CD4-positive, CD25-positive, alpha-beta regulatory T cell (primary cell): ENCODE measurements around the gene LDB2. TPM values are rescaled to one million over a fixed set of nuclear protein-coding genes. Genes with fewer than 3 reads are reported as not detected.

Experiments
- ATAC-seq, 2 donors: fragments of 150-1000 bp; cut with Tn5 transposase; one replicate each; pipeline ENCODE4 v1.10.0; 2021; ENCODE audit warnings: low read depth in 2 of 2, moderate number of reproducible peaks in 2 of 2, moderate library complexity in 1 of 2
- DNase-seq, 3 donors: peaks; one replicate each; pipeline versions ENCODE4 v3.0.0 to v3.0.0-alpha.2; 2012 to 2022; ENCODE audit warnings: mixed read lengths in 1 of 3
- H3K27ac ChIP-seq: one replicate; pipeline ENCODE4 v1.7.0; 2013; ENCODE audit warnings: mild to moderate bottlenecking, low read length; ENCODE audit not compliant: insufficient read depth, poor library complexity, severe bottlenecking
- H3K27me3 ChIP-seq: one replicate; pipeline ENCODE4 v1.7.0; 2013; ENCODE audit warnings: low read length; ENCODE audit not compliant: control insufficient read depth, insufficient read depth
- H3K36me3 ChIP-seq: one replicate; pipeline ENCODE4 v1.7.0; 2013; ENCODE audit warnings: mild to moderate bottlenecking, low read length, moderate library complexity; ENCODE audit not compliant: control insufficient read depth, insufficient read depth
- H3K4me1 ChIP-seq: 2 replicates; pipeline ENCODE4 v1.7.0; 2013; ENCODE audit warnings: mild to moderate bottlenecking, low read length; ENCODE audit not compliant: insufficient read depth, control insufficient read depth, poor library complexity, severe bottlenecking
- H3K4me3 ChIP-seq: one replicate; pipeline ENCODE4 v1.7.0; 2013; ENCODE audit warnings: low read depth, mild to moderate bottlenecking, low read length, moderate library complexity
- H3K9me3 ChIP-seq, 2 experiments: 1 replicate in 1 of 2; 2 replicates in 1 of 2; pipeline ENCODE4 v1.7.0; 2013; ENCODE audit warnings: low read length in 2 of 2, mild to moderate bottlenecking in 1 of 2, moderate library complexity in 1 of 2; ENCODE audit not compliant: control insufficient read depth in 2 of 2
- H3K27ac Mint-ChIP-seq, 3 donors: one replicate each; pipeline ENCODE4 v1.8.0; 2020 to 2022; ENCODE audit warnings: mild to moderate bottlenecking in 3 of 3, mixed read lengths in 3 of 3, moderate library complexity in 2 of 3
- H3K27me3 Mint-ChIP-seq: one replicate; pipeline ENCODE4 v1.8.0; 2022; ENCODE audit warnings: mild to moderate bottlenecking, mixed read lengths
- H3K36me3 Mint-ChIP-seq: one replicate; pipeline ENCODE4 v1.8.0; 2020; ENCODE audit warnings: mixed read lengths
- H3K4me1 Mint-ChIP-seq, 4 donors: one replicate each; pipeline ENCODE4 v1.8.0; 2020 to 2022; ENCODE audit warnings: mixed read lengths in 4 of 4, mild to moderate bottlenecking in 1 of 4
- H3K4me3 Mint-ChIP-seq, 4 donors: one replicate each; pipeline ENCODE4 v1.8.0; 2020 to 2022; ENCODE audit warnings: mild to moderate bottlenecking in 4 of 4, mixed read lengths in 4 of 4, moderate library complexity in 3 of 4
- H3K9me3 Mint-ChIP-seq, 7 donors: one replicate each; pipeline ENCODE4 v1.8.0; 2020 to 2022; ENCODE audit warnings: mixed read lengths in 7 of 7, mild to moderate bottlenecking in 3 of 7, moderate library complexity in 2 of 7
- polyA plus RNA-seq, 4 donors: library from polyadenylated mRNA; unstranded; fragments of 300-500 nt; fragmentation: Illumina TruSeq; gene quantifications; one replicate each; pipeline ENCODE4 v1.2.3, GENCODE V29; 2021
- total RNA-seq: library from RNA; stranded (reverse); gene quantifications from one replicate; pipeline ENCODE4 v1.2.3, GENCODE V29; 2022

The LDB2 gene
- total and polyA plus RNA-seq, 5 donors from 2014 or later, result not detected

DNA sequence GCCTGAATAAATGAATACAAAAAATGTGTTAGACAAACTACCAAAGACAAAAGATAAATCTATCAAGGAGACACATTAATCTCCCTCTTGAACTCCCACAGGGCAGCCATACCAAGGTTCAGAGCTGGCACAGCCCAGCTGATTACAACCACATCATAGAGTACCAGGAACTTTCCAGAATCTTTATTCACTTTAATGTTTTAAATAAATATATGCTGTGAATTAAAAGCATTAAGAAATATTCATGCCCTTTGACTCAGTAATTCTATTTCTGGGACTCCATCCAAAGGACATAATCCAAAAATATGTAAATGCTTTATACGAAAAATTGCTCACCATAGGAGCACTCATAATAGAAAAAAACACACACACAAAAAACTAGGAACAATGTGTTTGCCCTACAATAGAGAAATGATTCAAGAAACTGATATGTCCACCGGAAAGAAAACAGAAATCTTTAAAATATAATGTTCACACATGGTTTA, 126.0 kb downstream of the LDB2 start:
- Histone ChIP-seq H3K36me3 (no peaks in the 10 kb centered on the region), H3K27me3 (no peaks in the 10 kb centered on the region), H3K27ac (no peak overlapping the region), H3K9me3 (no peaks in the 10 kb centered on the region), H3K4me3 (no peak overlapping the region), H3K4me1 (no peaks in the 10 kb centered on the region)
- Mint-ChIP-seq H3K27ac (no peak overlapping the region), H3K27me3 (peaks cover 2% of the 10 kb centered on the region), H3K4me3 (no peak overlapping the region), H3K9me3 (peaks cover 0 to 3% (median 0%) of the 10 kb centered on the region in 7 donors), H3K4me1 (no peaks in the 10 kb centered on the region), H3K36me3 (no peaks in the 10 kb centered on the region)
- no peak for ATAC-seq
- DNase-seq, result no peak

DNA sequence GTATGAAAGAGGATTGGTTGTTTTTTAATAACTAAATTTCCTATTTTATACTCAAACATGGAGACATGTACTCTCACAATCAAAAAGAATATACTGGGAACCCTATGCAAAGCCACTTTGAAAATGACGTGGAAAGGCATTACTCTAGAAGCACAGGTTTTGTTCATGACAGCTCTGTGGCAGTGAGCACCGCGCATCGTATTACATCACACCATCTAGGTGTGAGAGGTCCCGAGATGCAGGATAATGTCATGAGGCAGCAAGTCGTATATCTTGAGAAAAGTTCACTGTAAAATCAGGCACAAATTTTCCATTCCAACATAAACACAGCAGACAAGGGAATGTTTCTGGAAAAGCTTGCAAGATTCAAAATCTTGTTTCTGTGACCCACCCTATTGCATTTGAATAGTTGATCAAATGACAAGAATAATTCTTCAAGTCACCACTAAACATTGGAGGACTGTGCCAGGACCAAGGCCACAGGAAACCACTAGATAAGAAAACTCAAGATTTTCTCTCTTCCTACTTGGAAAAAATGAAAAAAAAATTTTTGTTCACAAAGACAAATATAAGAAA, 127.6 kb downstream of the LDB2 start:
- DNase-seq (no peak), ATAC-seq (no peak)
- Mint-ChIP-seq H3K36me3 (no peaks in the 10 kb centered on the region), H3K27ac (no peak overlapping the region), H3K4me3 (no peak overlapping the region), H3K4me1 (no peaks in the 10 kb centered on the region), H3K9me3 (peaks cover 0 to 5% (median 0%) of the 10 kb centered on the region in 7 donors), H3K27me3 (peaks cover 5% of the 10 kb centered on the region)
- no peak overlapping the region for H3K27ac ChIP-seq
- H3K9me3 ChIP-seq, result no peaks in the 10 kb centered on the region
- no peaks in the 10 kb centered on the region for H3K4me1 ChIP-seq
- H3K4me3 ChIP-seq, result no peak overlapping the region
- H3K27me3 ChIP-seq, result no peaks in the 10 kb centered on the region
- H3K36me3 ChIP-seq, result no peaks in the 10 kb centered on the region

DNA sequence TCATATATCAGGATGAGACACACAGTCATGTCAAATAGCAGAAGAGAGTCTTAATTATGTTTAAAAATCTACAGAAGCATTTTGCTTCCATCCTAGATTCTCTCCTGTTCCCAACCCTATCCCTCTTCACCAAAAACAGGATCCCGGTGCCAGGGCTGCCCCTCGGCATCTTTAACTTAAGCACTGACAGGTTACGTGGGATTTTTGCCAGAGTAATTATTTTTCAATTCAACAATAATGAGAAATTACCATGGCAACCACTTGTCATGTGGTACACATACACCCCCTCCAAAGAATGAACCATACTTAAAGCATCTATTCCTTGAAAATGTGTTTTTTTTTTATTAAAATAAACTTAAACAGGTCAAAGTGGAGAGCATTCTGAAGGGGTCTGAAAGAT, 130.6 kb downstream of the LDB2 start:
- H3K36me3 ChIP-seq, result no peaks in the 10 kb centered on the region
- no peak overlapping the region for H3K4me3 ChIP-seq
- ATAC-seq, result no peak

DNA sequence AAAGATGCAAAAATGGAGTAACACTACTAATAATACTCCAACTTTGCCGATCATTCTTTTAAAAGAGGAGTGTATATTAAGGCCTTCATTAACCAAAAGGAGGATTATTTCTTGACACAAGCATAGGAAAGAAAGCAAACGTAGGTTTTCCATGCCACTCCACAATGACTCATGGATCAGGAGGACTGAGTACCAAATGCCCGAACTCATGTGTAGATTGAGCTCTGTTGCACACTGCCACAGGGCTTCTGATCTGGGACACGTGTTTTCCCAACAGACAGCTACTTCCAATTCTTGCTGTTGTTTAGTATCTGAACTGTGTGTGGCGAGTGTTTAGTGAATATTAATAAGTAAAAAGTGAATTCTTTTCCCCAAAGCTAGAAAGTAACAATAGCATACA, 131.2 kb downstream of the LDB2 start:
- Histone ChIP-seq H3K9me3 (no peaks in the 10 kb centered on the region), H3K27ac (no peak overlapping the region), H3K27me3 (no peaks in the 10 kb centered on the region), H3K4me3 (no peak overlapping the region), H3K36me3 (no peaks in the 10 kb centered on the region), H3K4me1 (no peaks in the 10 kb centered on the region)
- H3K27ac Mint-ChIP-seq, result no peak overlapping the region
- H3K4me3 Mint-ChIP-seq, result no peak overlapping the region
- peaks cover 5% of the 10 kb centered on the region for H3K27me3 Mint-ChIP-seq
- DNase-seq (no peak), ATAC-seq (no peak)
- H3K4me1 Mint-ChIP-seq, result no peaks in the 10 kb centered on the region
- H3K9me3 Mint-ChIP-seq, result peaks cover 0 to 5% (median 0%) of the 10 kb centered on the region in 7 donors
- H3K36me3 Mint-ChIP-seq, result no peaks in the 10 kb centered on the region

More for the DNA sequence above, 130.6 kb downstream of the LDB2 start:
- H3K27ac ChIP-seq, result no peak overlapping the region
- DNase-seq, result no peak
- Mint-ChIP-seq H3K4me1 (no peaks in the 10 kb centered on the region), H3K4me3 (no peak overlapping the region), H3K9me3 (peaks cover 0 to 5% (median 0%) of the 10 kb centered on the region in 7 donors), H3K27me3 (peaks cover 5% of the 10 kb centered on the region), H3K27ac (no peak overlapping the region), H3K36me3 (no peaks in the 10 kb centered on the region)
- no peaks in the 10 kb centered on the region for H3K27me3 ChIP-seq
- H3K9me3 ChIP-seq, result no peaks in the 10 kb centered on the region
- no peaks in the 10 kb centered on the region for H3K4me1 ChIP-seq

DNA sequence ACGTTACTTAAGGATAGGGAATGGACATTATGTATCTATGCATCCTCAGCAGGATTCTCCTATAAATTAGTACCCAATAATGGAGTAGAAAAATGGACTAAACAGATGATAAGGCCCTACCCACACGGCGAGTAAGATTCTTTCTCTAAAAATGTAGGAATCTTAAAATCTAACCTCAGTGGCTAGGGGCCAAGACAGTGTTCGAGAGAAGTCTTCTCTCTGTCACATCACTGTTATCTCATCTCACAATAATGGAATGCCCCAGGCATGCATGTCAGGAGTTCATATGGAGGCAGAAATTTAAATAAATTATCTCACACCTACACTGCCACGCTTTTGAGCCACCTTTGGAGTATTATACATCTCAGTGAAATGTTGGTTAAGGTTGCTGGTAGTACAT, 132.9 kb downstream of the LDB2 start:
- Mint-ChIP-seq H3K4me1 (no peaks in the 10 kb centered on the region), H3K27me3 (peaks cover 5% of the 10 kb centered on the region), H3K27ac (no peak overlapping the region), H3K36me3 (no peaks in the 10 kb centered on the region), H3K4me3 (no peak overlapping the region), H3K9me3 (peaks cover 0 to 5% (median 0%) of the 10 kb centered on the region in 7 donors)
- H3K27ac ChIP-seq, result no peak overlapping the region
- no peaks in the 10 kb centered on the region for H3K4me1 ChIP-seq
- H3K36me3 ChIP-seq, result no peaks in the 10 kb centered on the region
- no peaks in the 10 kb centered on the region for H3K27me3 ChIP-seq
- H3K9me3 ChIP-seq, result no peaks in the 10 kb centered on the region
- H3K4me3 ChIP-seq, result no peak overlapping the region
- no peak for DNase-seq
- ATAC-seq, result no peak

DNA sequence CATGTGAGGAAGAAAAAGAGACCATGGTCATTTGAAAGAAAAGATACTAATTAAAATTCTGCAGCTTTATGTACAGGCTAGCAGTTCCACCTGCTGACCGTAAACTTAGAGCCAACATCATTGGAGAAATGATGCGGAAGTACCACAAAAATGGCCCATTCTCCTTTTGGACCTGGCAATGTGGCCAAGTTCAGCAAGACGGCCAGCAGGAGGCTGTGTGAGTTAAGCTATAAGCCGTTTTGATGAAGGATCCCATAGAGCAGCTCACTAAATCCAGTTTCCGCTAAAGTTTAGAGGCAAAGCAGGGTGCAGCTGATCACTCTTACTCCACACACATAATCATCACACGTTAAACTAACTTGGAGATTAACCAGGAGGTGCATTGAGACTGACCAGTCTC, 133.8 kb downstream of the LDB2 start:
- H3K4me1 Mint-ChIP-seq, result no peaks in the 10 kb centered on the region
- no peaks in the 10 kb centered on the region for H3K36me3 Mint-ChIP-seq
- H3K9me3 Mint-ChIP-seq, result peaks cover 0 to 5% (median 0%) of the 10 kb centered on the region in 7 donors
- H3K4me1 ChIP-seq, result no peaks in the 10 kb centered on the region
- DNase-seq (no peak), ATAC-seq (no peak)
- H3K27me3 ChIP-seq, result no peaks in the 10 kb centered on the region
- H3K36me3 ChIP-seq, result no peaks in the 10 kb centered on the region
- no peak overlapping the region for H3K27ac Mint-ChIP-seq
- H3K4me3 Mint-ChIP-seq, result no peak overlapping the region
- H3K9me3 ChIP-seq, result no peaks in the 10 kb centered on the region
- no peak overlapping the region for H3K27ac ChIP-seq
- H3K4me3 ChIP-seq, result no peak overlapping the region
- H3K27me3 Mint-ChIP-seq, result peaks cover 5% of the 10 kb centered on the region

DNA sequence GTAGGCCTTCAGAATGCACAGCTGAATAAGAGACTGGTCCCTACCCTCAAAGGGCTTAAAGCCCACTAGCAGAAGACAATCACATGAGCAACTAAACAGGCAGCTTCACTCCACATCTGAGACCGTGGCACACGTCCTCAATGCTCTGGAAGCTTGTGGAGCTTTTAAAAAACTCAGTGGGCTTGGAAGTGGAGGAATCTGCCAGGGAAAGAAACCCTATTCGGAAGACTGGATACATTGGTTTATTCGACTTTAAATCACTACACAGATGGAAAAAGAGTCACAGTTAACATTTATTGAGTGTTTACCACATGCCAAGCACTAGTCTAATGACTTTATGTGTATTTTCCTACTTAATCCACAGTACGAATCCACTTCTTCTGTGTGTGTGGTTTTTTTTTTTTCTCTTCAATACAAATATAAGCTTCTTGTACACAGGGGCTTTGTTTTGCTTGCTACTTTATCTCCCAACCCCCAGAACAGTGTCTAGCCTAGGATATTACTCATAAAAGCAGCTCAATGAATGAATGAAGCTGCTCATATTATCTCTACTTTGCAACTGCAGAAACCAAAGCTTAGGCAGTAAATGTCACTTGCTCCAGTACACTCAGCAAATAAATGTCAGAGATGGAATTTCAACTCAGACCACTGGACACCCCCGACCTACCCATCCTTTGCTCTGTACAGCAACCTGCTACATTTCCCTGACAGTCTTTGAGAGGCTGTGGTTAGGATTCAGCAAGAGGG, 137.7 kb downstream of the LDB2 start:
- Mint-ChIP-seq H3K27me3 (peaks cover 5% of the 10 kb centered on the region), H3K4me1 (no peaks in the 10 kb centered on the region), H3K9me3 (no peaks in the 10 kb centered on the region), H3K27ac (no peak overlapping the region), H3K4me3 (peak overlapping the region in 1 of 4 donors; percentile 4), H3K36me3 (no peaks in the 10 kb centered on the region)
- Histone ChIP-seq H3K4me3 (no peak overlapping the region), H3K9me3 (no peaks in the 10 kb centered on the region), H3K36me3 (no peaks in the 10 kb centered on the region), H3K27ac (no peak overlapping the region), H3K27me3 (no peaks in the 10 kb centered on the region), H3K4me1 (no peaks in the 10 kb centered on the region)
- no peak for DNase-seq
- no peak for ATAC-seq
